ENCODE measurements around the gene GBA3. TPM values are rescaled to one million over a fixed set of nuclear protein-coding genes. Genes with fewer than 3 reads are reported as not detected.

Gene GBA3
- total RNA-seq: not detected in 2 replicates

GRCh38 chr4:22692736-22693135 lies at the start of gene GBA3:
GBA3 (plus strand) TSS chr4:22692937.

Other genes with a start within 250 kb of the GBA3 start
- 12.8 and 16.4 TPM in 2 replicates for gene ADGRA3, start 176.9 kb upstream of the GBA3 start, total RNA-seq

Measured in hair follicle dermal papilla cell (primary cell).